ENCODE data around the gene CTU1.

GRCh38 chr19:51090471-51090870 lies 17.7 kb downstream of the CTU1 start:
- TF ChIP-seq CTCF (IDR thresholded peaks at IDR 0.05) (no peak), POLR2A (IDR thresholded peaks at IDR 0.05) (no peak)

All from lower leg skin (tissue), 3 donors.